HG02943 (cell line): ENCODE measurements around the gene NAB2.

Experiments
- ATAC-seq: cut with Tn5 transposase; IDR thresholded peaks from one replicate; pipeline ENCODE4 v1.9.1; 2021; ENCODE audit warnings: mild to moderate bottlenecking, low read depth, moderate library complexity; ENCODE audit not compliant: unreplicated experiment

NAB2 gene

DNA sequence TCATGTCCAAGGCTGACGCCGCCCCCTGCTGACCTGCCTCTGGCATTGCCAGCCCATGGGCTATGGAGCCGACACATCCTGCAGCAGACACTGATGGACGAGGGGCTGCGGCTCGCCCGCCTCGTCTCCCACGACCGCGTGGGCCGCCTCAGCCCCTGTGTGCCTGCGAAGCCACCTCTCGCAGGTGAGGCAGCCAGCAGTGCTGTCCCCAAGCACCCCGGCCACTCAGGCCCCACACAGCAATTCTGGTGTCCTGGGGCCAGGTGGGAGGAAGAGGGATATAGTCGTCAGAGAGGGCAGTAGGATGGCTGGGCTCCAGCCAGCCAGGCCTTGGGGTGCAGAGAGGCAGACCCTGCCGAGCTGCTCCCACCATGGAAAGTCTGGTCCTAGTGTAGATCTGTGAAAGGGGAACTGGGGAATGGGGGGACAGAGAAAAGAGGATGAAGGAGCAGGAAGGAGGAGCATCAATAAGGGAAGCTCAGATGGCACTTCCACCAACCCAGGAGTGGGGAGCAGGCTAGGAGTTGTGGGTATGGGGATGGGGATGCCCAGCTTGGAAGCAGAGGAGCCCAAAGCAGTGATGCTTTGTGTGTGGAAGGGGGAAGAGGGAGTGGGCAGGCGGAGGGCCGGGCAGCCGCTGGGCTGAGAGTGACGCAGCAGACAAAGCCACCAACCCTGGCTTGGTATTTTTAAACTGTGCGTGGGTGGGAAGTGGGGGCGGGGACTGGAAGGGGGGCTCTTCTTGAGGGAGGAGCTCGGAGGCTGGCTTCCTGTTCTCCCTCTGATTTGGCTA lies 4.7 kb downstream of the NAB2 start:
- no peak for ATAC-seq

DNA sequence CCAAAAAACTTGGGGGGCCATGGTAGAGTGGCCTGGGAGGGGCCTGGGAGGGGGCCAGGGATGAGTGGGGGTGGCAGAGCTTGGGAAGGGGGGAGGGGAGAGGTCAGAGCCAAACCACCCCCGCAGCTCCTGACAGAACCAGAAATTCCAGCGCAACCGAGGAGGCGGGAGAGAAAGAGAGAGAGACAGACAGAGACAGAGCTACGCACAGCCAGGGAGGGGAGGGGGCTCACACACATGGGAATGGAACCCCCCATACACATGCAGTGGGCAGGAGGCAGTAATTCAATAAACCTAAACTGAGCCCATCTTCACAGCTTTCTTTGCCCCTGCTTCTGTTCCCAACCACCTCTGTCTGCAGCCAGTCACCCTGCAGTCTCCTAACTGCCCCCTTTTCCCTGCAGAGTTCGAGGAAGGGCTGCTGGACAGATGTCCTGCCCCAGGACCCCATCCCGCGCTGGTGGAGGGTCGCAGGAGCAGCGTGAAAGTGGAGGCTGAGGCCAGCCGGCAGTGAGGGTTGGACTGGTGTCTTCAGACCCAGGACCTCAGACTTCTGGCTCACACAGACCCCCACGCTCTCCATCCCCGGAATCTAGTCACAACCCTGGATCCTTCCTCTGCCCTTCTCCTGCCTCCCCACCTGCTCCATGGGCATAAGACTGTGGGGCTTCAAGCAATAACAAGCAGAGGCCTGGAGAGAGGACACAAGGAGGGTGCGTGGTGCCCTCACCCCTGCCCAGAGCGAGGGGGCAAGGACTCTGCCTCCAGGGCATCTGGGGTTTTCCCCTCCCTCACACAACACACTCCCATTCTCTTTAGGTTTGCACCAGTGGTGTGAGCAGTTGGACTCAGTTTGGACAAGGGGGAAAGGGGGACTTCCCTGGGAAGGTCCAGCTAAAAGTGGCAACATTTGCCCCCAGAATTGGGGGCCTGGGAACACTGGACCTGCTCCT lies 5.6 kb downstream of the NAB2 start:
- ATAC-seq = no peak

DNA sequence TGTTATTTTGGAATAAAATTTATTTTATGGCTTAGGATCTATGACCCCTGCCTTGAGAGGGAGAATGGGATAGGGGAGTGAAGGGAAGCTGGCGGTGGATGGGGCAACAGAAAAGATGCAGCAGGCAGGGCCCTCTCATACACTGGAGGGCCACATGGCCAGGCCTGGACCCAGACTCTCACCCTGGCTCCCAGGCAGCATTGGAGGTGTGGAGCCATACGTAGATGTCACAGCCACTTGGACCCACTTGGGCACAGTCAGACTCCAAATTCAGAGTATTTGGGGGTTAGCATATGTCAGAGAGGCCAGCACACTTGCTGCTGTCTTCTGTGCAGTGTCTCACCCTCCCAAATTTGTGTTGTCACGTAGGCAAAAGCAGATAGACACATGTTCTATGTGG lies 6.5 kb downstream of the NAB2 start:
- no peak for ATAC-seq

DNA sequence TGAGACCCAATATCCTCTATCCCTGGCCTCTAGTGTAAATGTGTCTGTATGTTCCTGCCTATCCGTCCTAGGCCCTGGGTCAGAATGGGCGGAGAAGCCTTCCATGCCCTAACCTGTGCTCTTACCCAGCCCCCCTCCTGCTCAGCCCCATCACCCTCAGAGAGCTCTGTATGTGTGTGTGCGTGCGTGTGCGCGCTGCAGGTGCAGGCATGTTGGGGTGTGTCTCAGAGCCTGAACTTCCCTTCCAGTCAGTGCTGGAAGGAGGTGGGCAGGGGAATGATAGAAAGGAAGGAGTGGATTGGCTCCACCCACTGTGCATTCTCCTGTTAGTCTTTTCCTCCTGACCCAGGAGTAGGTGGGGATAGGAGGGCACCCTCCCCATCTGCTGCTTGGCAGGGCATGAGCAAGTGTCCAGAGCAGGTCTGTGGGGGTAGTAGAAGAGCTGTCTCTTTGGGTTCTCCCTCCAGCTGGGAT lies 7.2 kb downstream of the NAB2 start:
- ATAC-seq = no peak

DNA sequence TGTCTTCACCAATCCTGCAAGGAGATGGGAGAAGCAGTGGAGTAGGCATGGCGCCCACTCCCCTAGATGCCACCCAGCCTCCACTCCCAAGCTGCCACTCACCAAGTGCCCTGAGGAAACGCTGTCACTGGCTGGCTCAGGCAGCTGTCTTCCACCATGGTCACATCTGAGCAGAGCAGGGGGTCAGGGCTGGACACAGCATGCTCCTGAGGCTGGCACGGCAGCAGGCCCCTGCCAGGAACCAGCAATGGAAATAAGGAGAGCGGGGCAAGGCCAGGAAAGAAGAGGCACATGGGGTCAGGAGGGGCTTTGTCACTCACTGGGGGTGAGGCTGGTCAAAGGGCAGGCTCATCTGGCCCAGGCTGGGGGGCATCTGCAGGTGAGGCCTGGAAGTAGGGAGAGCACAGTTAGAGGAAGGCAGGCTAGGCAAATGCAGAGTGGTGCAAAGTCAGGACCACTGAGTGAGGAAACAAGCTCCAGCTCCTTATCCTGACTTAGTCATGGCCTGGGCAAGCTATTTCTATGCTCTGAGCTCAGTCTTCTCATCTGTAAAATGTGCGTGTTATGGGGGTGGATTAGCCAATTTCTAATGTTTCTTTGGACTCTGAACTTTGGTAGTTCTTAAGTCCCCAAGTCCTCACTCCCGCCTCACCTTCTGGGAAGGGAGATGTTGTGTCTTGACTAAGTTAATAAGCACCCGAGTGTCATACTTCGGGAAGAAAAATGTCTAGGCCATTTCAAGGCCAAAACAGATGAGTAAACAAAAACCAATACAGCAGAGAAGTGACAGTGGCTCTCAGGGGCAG lies 8.0 kb downstream of the NAB2 start:
- ATAC-seq = no peak

DNA sequence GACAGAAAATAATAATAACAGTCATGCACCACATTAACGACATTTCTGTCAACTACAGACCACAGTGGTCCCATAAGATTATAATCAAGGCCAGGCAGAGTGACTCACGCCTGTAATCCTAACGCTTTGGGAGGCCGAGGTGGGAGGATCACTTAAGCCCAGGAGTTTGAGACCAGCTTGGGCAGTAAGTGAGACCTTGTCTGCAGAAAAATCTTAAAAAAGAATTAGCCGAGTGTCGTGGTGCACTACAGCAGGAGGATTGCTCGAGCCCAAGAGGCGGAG lies 8.6 kb downstream of the NAB2 start:
- ATAC-seq = no peak

DNA sequence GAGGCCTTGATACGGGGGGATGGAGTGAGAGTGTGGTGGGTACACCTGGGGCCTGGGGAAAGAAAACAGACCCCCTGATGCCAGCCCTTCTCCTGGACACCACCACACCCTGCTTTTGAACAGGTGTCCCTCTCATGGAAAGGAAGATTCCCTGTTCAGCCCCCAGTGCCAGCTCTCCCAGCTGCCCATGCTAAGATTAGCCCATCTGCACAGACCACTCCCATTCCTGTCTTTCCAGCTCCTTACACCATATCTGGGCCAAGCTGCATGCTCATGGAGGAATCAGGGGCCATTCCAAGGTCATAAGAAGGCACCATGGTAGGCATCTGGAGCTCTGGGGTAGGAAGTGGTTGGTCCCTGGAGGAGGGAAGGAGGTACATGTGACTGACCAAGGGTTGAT lies 9.6 kb downstream of the NAB2 start:
- no peak for ATAC-seq

DNA sequence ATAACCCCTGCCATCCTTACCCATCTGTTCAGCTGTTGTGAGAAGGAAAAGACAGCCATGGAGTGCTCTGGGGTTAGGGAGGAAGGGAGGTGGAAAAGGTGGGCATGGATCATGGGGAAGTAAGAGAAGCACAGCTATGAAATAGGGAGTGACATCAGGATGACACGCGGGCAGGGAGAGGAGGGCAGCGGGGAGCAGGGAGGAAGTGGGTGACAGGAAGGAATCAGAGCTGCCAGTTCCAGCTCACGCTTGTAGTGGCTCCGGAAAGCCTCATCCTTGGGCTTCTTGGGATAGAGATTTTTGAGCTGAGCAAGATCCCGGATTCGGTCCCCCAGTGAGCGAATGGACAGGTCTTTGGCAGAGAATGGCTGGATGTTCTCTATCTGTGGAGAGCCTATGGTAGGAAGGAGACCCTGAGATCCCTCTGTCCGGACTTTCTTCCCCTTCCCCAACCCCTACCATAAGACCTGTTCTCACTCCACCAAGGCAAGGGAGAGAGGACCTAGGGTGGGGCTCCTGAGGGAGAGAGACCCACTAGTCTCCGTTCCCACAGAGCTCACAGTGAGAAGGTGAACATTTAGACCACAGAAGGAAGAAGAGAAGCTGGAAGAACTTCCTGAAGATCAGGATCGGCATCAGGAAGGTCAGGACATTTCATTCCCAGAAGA lies 10.3 kb downstream of the NAB2 start:
- ATAC-seq = no peak

DNA sequence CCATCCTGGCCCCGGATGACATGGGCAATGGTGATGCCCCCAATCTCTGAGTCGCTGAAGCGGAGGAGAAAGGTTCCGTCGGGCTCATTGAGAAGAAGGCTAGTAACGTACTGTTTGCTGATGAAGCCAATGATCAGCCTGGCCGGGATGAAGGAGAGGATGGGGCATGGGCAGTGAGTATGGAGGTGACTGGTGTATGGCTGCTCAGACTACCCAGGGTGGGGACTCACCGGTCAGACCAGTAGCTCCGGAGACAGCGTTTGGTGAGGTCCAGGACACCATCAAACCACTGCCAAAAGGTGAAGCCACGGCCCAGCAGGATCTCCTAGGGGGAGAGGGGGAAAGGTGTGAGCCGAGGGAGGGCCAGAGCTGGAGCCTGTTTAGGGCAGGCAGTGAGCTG lies 10.9 kb downstream of the NAB2 start:
- ATAC-seq = no peak

DNA sequence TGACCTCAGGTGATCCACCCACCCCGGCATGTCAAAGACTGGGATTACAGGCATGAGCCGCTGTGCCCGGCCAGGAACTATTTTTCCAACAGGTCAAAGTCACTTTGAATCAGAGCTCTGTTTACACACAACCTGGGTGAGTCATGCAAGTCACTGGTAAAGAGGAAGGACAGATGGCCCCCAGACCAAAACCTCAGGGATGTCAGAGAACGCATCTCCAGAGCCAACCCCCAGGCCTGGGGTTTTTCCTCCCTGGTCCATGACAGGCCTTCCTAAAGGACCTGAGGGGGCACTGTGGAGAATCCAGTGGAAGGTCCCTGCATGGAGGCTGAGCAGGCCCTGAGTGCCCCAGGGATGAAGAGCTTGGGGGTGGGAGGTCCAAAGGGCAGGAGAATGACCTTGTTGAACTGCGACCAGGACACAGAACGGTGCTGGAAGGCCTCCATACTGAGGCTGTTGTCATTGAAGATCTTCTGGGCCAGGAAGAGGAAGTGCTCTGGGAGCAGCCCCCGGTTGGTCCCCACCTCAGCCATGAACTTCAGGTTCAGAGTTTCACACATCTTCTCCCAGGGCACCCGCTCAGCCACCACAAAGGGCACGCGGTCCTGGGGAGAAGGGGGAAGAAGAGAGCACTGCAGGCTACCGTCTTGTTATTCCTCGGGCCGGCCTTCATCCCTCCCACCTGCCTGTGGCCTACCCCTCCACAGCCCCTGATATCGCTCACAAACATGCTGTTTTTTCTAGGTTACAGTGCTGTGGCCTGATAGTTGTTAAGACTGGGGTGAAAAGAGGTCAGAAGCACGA lies 13.2 kb downstream of the NAB2 start:
- no peak for ATAC-seq

DNA sequence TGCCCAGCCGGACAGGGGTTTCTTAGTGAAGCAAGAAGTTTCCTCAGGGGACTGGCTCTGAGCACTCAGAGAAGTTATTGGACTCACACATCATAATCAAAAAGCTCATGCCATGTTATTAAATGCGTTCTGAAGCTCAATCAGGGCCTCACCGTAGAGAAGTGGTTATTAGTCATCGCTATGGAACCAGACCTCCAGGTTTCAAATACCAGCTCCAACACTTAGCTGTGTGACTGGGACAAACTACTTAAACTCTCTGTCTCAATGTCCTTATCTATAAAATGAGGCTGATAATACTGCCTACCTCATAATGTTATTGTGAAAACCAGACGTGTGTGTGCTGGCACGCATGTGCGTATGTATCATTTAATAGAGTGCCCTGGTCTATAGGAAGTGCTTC lies 14.9 kb downstream of the NAB2 start:
- no peak for ATAC-seq

DNA sequence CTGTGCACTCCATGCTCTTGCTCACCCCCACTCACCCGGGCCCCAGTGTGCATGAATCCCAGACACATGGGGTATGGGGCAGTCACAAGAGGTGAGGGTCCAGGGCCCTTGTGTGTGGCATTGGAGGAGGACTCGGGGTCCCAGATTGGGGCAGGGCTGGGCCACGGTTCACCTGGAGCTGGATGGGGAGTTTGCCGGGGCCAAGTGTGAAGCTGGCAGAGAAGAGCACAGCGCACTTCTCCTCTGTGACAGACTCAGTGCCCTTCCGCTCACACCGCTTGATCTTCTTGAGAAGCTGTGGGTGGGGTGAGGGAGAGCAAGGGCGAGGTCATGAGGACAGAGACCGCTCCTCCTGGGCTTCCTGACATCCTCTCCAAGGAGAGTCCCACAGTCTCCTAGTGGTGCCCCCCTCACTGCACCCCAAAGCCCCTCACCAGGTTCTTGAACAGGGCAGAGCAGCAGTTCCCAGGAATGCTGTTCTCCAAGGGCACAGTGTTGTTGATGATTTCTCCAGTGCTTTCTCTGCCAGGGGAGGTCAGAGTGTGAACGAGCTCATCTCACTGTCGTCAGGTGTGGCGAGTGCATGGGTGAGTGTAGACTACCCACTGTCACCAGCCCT lies 15.5 kb downstream of the NAB2 start:
- no peak for ATAC-seq

DNA sequence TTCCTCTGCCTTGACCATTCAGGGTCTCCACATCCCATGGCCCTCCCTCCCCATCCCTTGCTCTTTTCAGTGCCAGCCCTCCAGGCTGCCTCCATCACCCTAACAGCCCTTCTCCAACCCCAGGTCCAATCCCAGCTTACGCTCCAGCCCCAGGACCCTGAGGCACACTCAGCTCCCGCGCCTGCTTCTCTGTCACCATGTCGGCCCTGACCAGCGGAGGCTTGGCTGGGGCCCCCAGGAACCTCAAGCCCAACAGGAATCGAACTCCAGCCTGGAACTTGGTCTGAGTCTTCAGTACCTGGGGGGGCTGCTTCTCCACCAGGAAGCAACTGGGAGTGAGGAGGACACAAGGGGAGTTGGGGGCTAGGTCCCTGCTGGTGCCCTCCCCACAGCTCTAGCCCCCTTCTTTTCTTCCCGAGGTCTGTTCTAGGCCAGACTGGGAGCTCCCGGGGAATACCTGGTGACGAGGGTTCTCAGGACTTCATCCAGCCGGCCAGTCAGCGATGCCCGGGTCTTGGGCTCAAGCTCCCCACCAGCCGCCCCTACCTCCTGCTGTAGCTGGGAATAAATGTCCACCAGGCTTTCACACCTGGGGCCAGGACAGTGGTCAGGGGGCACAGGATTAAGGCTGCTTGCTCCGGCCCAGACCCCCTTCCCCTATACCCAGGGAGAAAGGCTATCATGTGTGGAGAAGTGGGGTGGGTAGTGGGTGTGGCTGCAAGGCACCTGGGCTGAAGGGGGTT lies 16.3 kb downstream of the NAB2 start:
- ATAC-seq = no peak

DNA sequence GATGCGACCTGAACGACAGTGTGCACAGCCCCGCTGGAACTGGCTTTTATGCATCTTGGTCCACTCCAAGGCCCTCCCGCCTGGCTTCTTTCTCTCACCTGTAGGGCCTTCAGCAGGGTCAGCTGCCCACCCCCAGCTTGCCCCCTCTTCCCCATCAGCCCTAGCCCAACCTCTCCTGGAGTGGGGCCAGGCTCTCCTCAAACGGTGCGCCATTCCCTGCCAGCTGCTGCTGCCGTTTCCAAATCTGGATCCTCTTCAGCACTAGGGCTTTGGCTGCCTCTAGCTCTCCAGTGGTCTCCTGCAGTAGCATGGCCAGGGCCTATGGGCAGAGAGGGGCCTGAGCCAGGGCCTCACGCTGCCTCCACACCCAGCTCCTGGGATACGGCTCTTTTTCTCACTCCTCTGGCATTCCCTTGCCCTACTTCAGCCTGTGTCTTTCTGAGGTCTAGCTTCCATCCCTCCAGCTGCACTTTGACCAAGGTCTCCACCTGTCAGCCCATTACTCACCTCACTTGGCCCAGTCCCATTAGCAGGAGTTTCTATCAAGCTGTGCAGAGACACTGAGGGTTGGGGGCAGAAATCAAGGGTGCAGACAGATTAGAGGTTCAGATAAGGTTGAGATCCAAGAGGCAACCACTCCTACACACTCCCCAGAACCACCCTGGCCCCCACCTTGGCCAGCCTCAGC lies 17.3 kb downstream of the NAB2 start:
- no peak for ATAC-seq

DNA sequence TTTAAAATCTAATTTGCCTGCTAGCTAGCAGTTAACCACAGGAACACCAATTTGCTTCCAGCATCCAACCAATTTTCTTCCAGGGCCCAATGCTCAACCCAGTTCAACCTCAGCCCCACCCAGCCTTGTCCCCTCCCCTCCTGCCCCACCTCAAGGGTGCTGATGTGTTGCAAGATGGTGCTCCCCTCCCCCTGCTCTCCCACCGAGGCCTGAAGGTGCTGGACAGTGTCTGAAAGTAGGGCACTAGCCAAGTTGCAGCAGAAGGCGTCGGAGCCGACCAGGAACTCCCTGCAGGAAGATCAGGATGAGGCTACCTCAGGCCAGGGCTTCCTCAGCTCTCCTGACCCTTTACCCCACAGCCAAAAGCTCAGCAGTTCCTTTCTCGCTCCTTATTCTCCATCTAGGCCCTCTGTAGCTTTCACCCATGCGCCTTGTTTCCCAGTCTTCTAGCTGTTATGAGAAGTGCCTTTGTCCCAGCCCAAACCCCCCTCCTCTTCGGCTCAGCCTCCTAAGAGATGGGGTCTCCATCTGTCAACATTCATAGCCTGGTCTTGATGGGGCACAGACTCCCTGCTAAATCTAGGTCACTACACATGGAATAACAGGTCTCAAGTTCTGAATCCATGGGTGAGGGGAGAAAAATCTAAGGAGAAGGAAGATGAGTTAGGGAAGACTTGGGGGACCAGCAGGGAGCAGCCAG lies 18.7 kb downstream of the NAB2 start:
- ATAC-seq = no peak

DNA sequence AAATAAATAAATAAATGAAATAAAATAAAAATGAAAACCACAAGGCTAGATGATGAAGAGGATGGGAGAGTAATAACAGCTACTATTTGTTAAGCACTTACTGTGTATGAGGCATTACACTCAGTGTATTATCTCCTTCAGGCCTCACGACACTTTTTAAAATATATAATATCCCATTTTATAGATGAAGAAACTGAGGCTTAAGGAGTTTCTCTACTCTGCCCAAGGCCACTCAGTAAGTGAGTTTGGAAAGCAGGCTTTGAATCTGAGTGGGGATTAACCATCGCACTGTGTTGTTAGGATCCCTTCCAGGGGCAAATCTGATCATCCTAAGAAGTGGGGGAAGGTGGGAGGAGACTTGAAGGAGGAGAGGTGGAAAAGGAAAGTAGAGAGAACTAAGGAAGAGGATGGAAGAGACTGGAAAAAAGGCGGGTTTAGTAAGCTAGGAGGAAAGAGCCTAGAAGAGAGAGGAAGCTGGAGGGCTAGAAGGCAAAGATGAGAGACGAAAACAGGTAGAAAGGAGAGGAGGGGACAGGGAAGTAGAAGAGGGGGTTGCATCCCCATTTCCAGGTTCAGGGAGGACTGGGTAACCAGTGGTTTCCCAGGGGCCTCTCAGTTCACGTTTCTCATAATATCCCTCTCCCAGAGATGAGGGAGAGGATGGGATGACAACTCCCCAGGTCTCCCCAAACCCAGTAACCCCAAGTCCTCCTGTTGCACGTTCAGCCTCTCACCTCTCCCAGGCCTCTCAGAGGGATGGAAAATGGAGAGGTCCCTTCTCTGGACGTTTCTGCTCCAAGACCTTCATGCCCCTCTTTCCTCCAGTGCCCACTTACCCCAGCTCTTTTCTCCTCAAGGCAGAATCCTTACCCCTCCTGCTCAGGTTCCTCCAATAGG lies 20.5 kb downstream of the NAB2 start:
- no peak for ATAC-seq
